Measurements from ENCODE around the gene ZNF223. TPM values are rescaled to one million over a fixed set of nuclear protein-coding genes. Genes with fewer than 3 reads are reported as not detected.

Gene ZNF223
- total RNA-seq, 2 donors from 2014 or later, result 4.2 to 5.4 TPM

- Histone ChIP-seq H3K27ac (no peak overlapping the region), H3K36me3 (peaks cover 49% of the 10 kb centered on the region), H3K27me3 (no peaks in the 10 kb centered on the region), H3K4me1 (peaks cover 0 to 7% of the 10 kb centered on the region in 2 donors), H3K9me3 (peaks cover 7 to 38% of the 10 kb centered on the region in 2 donors), H3K4me3 (no peak overlapping the region)
- TF ChIP-seq CTCF (IDR thresholded peaks at IDR 0.05), result no peak
- no peak for DNase-seq (ENCODE audit: low spot score)
Measured at GRCh38 chr19:44026622-44027021, 25.2 kb upstream of the ZNF223 start.

GRCh38 chr19:44032001-44032610, 19.7 kb upstream of the ZNF223 start:
- peaks cover 35 to 91% of the 10 kb centered on the region in 2 donors for H3K9me3 ChIP-seq
- no peak for TF ChIP-seq CTCF (IDR thresholded peaks at IDR 0.05)
- H3K4me1 ChIP-seq, result no peaks in the 10 kb centered on the region
- H3K27ac ChIP-seq, result no peak overlapping the region
- no peaks in the 10 kb centered on the region for H3K27me3 ChIP-seq
- H3K4me3 ChIP-seq, result no peak overlapping the region
- no peak for DNase-seq (ENCODE audit: low spot score)
- H3K36me3 ChIP-seq, result peaks cover 56% of the 10 kb centered on the region

- H3K4me3 ChIP-seq, result no peak overlapping the region
- peaks cover 4 to 20% of the 10 kb centered on the region in 2 donors for H3K9me3 ChIP-seq
- H3K36me3 ChIP-seq, result no peaks in the 10 kb centered on the region
- no peak overlapping the region for H3K27ac ChIP-seq
- TF ChIP-seq CTCF (IDR thresholded peaks at IDR 0.05), result no peak
- no peaks in the 10 kb centered on the region for H3K27me3 ChIP-seq
- no peaks in the 10 kb centered on the region for H3K4me1 ChIP-seq
- no peak for DNase-seq (ENCODE audit: low spot score)
Measured at GRCh38 chr19:44042147-44042546, 9.7 kb upstream of the ZNF223 start.

GRCh38 chr19:44050740-44051649, 841 bp upstream of the ZNF223 start:
- TF ChIP-seq CTCF (IDR thresholded peaks at IDR 0.05), result no peak
- peaks cover 0 to 19% of the 10 kb centered on the region in 2 donors for H3K4me1 ChIP-seq
- peak overlapping the region; percentile 80 to 81 for H3K4me3 ChIP-seq
- no peaks in the 10 kb centered on the region for H3K27me3 ChIP-seq
- DNase-seq (ENCODE audit: low spot score), result no peak
- H3K9me3 ChIP-seq, result no peaks in the 10 kb centered on the region
- H3K36me3 ChIP-seq, result no peaks in the 10 kb centered on the region
- H3K27ac ChIP-seq, result peak overlapping the region; percentile 39 to 64

GRCh38 chr19:44055870-44056269, 4.0 kb downstream of the ZNF223 start:
- Histone ChIP-seq H3K4me1 (peaks cover 0 to 18% of the 10 kb centered on the region in 2 donors), H3K27ac (no peak overlapping the region), H3K9me3 (no peaks in the 10 kb centered on the region), H3K27me3 (no peaks in the 10 kb centered on the region), H3K4me3 (no peak overlapping the region), H3K36me3 (peaks cover 32% of the 10 kb centered on the region)
- no peak for DNase-seq (ENCODE audit: low spot score)
- TF ChIP-seq CTCF (IDR thresholded peaks at IDR 0.05), result no peak
